ENCODE results near the gene TRIM3.
"Not testable (repeated sequence)": the region's sequence is repeated elsewhere in the genome, so short reads cannot be mapped to it uniquely, and the experiment has no call there.

Gene TRIM3
- total RNA-seq: 4.7 to 28.2 (median 17.5) reads per million in 9 experiments

DNA sequence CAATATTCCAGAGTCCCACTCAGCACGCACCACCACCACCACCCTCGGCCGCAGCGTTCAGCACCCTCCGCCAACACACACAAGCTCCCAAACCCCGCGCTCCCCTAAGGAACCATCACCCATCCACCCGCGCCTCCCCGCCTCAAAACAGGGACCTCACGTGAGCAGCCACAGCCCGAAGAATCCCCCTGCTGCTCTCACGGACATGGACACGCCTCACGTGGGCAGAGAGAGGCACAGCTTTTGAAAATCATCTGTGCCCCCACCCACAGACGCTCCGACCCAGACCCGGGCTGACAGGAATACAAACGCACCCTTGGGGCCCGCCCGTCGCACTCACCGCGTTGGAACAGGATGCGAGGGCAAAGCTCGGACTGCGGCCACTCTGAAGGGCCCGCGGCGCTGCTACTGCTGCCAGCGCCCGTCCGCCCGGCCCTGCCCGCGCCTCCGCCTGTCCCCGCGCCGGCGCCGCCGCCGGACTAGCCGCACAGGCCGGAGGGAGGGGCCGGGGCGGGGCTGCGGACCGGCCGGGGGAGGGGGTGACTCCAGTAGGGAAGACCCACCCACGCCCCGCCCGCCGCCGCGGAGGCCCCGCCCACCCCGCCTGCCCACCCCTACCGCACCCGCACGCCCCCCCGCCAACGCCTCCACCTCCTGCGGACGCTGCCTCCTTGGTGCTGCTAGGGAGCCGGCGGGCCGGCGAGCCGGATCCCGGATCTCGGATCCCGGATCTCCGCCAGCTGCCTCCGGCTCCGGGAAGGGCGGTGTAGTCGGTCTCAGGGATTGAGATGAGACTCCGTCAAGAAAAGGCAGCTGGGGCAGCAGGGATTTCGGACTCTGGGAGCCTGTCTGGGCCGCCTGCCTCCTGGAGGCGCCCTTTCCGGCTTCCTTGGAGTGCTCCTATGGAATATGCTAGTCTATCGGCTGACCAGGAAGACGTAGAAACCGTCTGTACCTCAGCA is at the start of gene TRIM3:
TRIM3 (minus strand) TSS at position 491 of the 962 bp plus-strand sequence. CDS start 8,246 bp downstream, outside the sequence.
- Mint-ChIP-seq H3K4me3 (peak within 1 kb of the TSS; percentile 88 to 89), H3K36me3 (ENCODE audit: insufficient read depth) (peaks cover 16% of the 10 kb centered on the region), H3K27me3 (no peaks in the 10 kb centered on the region), H3K27ac (peak within 1 kb of the TSS; percentile 83 to 90), H3K9me3 (no peaks in the 10 kb centered on the region), H3K4me1 (ENCODE audit: low read depth in 2 of 2) (peaks cover 16 to 19% of the 10 kb centered on the region in 2 donors)
- ATAC-seq (replicated peaks): peak; percentile 79
- DNase-seq: peak; percentile 37 to 50 (median 42)

DNA sequence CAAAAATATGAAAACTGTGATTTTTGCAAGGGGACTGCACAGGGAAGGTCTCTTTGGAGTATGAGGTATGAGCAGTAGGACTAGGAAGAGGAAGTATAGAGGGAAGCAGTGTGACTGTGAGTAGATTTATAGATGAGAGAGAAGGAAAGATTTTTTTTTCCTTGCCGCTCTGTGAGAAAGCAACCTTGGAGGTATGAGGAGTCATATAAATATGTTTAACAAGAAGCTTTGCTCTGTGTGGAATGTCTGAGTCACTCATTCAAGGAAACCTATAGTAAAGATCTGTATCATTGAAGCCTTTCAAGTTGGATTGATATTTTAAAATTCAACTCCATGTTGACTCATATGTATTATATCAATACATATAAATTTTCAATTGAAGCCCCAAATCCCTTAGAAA is 49.5 kb upstream of the TRIM3 start:
- no peak for DNase-seq
- no peaks in the 10 kb centered on the region for H3K27me3 Mint-ChIP-seq
- H3K4me1 Mint-ChIP-seq (ENCODE audit: low read depth in 2 of 2): peaks cover 9 to 11% of the 10 kb centered on the region in 2 donors
- no peaks in the 10 kb centered on the region for H3K9me3 Mint-ChIP-seq
- no peak for ATAC-seq (replicated peaks)
- H3K4me3 Mint-ChIP-seq: no peak overlapping the region
- no peak overlapping the region for H3K27ac Mint-ChIP-seq
- H3K36me3 Mint-ChIP-seq (ENCODE audit: insufficient read depth): no peaks in the 10 kb centered on the region

DNA sequence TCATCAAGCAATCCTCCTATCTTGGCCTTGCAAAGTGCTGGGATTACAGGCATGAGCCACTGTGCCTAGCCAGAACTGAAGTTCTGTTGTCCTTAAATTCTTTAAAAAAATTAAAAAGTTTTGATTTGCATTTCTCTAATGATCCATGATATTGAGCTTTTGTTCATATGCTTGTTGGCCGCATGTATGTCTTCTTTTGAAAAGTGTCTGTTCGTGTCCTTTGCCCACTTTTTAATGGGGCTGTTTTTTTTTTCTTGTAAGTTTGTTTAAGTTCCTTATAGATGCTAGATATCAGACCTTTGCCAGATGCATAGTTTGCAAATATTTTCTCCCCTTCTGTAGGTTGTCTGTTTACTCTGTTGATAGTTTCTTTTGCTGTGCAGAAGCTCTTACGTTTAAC is 48.2 kb upstream of the TRIM3 start:
- H3K4me1 Mint-ChIP-seq (ENCODE audit: low read depth in 2 of 2): peaks cover 9 to 11% of the 10 kb centered on the region in 2 donors
- H3K27ac Mint-ChIP-seq; H3K4me3 Mint-ChIP-seq; H3K9me3 Mint-ChIP-seq; ATAC-seq (replicated peaks); H3K36me3 Mint-ChIP-seq (ENCODE audit: insufficient read depth); DNase-seq; H3K27me3 Mint-ChIP-seq: not testable (repeated sequence)

DNA sequence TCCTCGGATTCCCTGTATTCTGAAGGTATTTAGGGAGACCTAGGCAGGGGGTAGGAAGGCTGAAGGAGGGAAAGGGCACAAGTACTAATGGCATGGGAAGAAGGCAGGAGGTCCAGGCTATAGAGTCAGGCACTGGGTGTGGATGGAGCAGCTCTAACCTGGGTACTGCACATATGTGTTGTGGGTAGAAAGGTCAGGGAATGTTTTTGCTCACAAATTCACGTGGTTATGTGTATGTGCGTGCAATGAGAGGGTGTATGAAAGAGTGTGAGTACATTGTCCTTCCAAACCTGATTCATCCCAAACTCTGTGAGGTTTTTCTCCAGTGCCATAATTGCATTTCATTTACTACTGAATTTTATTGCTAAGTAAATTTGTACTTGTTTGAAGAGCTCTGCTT is 46.5 kb upstream of the TRIM3 start:
- Mint-ChIP-seq H3K27me3 (no peaks in the 10 kb centered on the region), H3K4me3 (no peak overlapping the region), H3K36me3 (ENCODE audit: insufficient read depth) (peaks cover 7% of the 10 kb centered on the region), H3K4me1 (ENCODE audit: low read depth in 2 of 2) (no peaks in the 10 kb centered on the region), H3K9me3 (no peaks in the 10 kb centered on the region), H3K27ac (no peak overlapping the region)
- no peak for ATAC-seq (replicated peaks)
- no peak for DNase-seq

DNA sequence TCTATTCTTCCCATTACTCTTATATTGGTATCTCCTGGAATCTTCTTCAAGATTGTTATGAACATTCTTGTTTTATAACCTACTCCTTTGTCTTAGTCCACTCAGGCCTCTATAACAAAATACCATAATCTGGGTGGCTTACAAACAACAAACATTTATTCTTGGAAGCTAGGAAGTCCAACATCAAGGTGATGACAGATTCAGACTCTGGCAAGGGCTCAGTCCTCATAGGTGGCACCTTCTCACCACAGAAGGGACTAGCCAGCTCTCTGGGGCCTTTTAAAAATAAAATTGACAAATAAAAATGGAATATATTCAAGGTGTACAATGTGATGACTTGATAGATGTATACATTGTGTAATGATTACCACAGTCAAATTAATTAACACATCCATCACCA is 43.1 kb upstream of the TRIM3 start:
- Mint-ChIP-seq H3K36me3 (ENCODE audit: insufficient read depth) (peaks cover 12% of the 10 kb centered on the region), H3K27me3 (no peaks in the 10 kb centered on the region), H3K27ac (peak overlapping the region in 1 of 2 donors; percentile 73), H3K9me3 (no peaks in the 10 kb centered on the region), H3K4me1 (ENCODE audit: low read depth in 2 of 2) (no peaks in the 10 kb centered on the region), H3K4me3 (no peak overlapping the region)
- ATAC-seq (replicated peaks) (no peak), DNase-seq (no peak)

DNA sequence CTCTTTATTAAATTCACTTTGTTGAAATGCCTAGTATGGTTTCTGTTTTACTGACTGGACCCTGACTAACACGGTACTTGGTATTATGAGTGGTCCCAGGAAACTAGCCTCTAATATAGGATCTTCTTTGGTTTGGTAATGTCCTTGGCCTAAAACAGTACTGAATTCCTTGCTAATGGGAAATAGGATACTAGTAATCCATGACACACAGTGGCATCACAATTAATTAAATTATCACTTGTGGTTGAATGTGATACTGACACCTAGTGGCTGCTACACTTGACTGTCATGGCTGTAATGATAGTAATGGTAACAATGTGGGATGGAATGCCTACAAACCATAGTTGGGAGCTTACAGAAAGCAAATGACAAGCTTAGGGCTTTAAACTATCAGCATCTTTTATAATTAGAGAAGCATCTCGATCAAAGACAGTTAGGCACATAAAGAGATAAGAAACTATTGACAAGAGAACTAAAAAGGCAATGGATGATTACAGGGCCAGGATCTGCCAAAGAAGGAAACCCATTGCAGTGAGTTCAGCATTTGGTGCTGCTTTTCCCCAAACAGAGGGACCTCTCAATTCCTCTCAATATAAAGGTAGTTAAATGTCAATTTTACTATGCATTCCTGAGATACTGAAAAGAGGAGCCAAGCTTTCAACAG is 32.0 kb upstream of the TRIM3 start:
- ATAC-seq (replicated peaks) (peak; percentile 66), DNase-seq (peak in 2 of 3 experiments; percentile 22 to 24)
- peaks cover 22% of the 10 kb centered on the region for H3K36me3 Mint-ChIP-seq (ENCODE audit: insufficient read depth)
- no peak overlapping the region for H3K27ac Mint-ChIP-seq
- peaks cover 0 to 10% of the 10 kb centered on the region in 2 donors for H3K4me1 Mint-ChIP-seq (ENCODE audit: low read depth in 2 of 2)
- H3K4me3 Mint-ChIP-seq: no peak overlapping the region
- H3K9me3 Mint-ChIP-seq: no peaks in the 10 kb centered on the region
- no peaks in the 10 kb centered on the region for H3K27me3 Mint-ChIP-seq

DNA sequence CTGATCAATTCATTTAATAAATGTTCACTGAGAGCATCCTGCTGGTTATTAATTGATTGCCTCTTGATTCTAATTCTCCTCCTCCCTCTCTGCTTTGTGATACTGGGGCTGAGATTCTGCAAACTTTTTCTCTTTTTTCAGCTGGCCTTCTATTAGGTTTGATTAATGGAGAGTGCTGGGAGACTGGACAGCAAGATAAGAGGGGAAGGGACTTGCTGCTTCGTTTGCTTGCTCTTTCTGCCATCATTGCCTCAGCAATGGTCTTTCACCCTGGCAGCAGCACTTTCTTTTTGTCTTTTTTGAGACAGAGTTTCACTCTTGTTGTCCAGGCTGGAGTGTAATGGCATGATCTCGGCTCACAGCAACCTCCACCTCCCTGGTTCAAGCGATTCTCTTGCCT is 30.4 kb upstream of the TRIM3 start:
- ATAC-seq (replicated peaks) (no peak), DNase-seq (no peak)
- no peak overlapping the region for H3K4me3 Mint-ChIP-seq
- no peaks in the 10 kb centered on the region for H3K9me3 Mint-ChIP-seq
- peaks cover 0 to 10% of the 10 kb centered on the region in 2 donors for H3K4me1 Mint-ChIP-seq (ENCODE audit: low read depth in 2 of 2)
- peaks cover 14% of the 10 kb centered on the region for H3K36me3 Mint-ChIP-seq (ENCODE audit: insufficient read depth)
- peak overlapping the region in 1 of 2 donors; percentile 50 for H3K27ac Mint-ChIP-seq
- H3K27me3 Mint-ChIP-seq: no peaks in the 10 kb centered on the region

DNA sequence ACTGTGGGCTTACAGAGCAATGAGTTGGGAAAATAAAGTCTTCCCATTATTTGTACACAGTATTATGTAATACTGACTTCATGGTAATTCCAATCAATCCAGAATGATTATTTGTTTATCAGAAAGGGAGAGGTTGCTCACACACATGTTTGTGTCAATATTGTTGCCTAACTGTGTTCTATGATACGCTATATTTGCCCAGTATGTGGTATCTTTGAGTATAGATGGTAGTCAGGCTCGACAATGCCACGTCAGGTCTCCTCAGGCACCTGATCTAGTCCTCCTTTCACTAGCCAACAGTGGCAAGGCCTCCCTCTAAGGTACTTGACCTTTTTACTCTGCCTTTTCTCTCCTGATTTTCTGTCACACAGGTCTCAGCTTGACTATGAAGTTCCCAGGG is 28.6 kb upstream of the TRIM3 start:
- Mint-ChIP-seq H3K4me3 (no peak overlapping the region), H3K4me1 (ENCODE audit: low read depth in 2 of 2) (peaks cover 3 to 15% of the 10 kb centered on the region in 2 donors)

DNA sequence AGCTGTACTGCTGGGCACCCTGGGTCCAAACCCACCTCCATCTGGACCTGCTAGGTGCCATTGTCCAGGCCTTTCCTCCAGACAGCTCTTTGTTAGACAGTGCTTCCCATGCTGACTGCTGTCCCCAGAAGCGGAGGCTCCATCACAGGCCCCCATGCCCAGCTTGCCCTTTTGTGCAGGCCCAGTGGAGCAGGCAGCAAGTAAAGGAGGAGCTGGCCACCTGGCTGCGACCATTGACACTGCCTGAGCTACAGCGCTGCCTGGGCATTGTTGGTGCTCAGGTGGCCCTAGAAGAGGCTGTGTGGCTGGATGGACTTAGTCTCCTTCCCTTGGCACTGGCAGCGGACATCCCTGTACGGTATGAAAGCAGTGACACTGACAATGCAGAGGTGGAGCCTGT is 24.8 kb upstream of the TRIM3 start:
- no peak overlapping the region for H3K4me3 Mint-ChIP-seq
- ATAC-seq (replicated peaks): no peak
- peaks cover 6 to 26% of the 10 kb centered on the region in 2 donors for H3K4me1 Mint-ChIP-seq (ENCODE audit: low read depth in 2 of 2)
- no peaks in the 10 kb centered on the region for H3K9me3 Mint-ChIP-seq
- no peaks in the 10 kb centered on the region for H3K27me3 Mint-ChIP-seq
- peaks cover 16% of the 10 kb centered on the region for H3K36me3 Mint-ChIP-seq (ENCODE audit: insufficient read depth)
- DNase-seq: no peak
- peak overlapping the region in 1 of 2 donors; percentile 39 for H3K27ac Mint-ChIP-seq

More for the DNA sequence above, 28.6 kb upstream of the TRIM3 start:
- peaks cover 15% of the 10 kb centered on the region for H3K36me3 Mint-ChIP-seq (ENCODE audit: insufficient read depth)
- DNase-seq (no peak), ATAC-seq (replicated peaks) (no peak)
- H3K9me3 Mint-ChIP-seq: no peaks in the 10 kb centered on the region
- no peaks in the 10 kb centered on the region for H3K27me3 Mint-ChIP-seq
- H3K27ac Mint-ChIP-seq: peak overlapping the region in 1 of 2 donors; percentile 50

DNA sequence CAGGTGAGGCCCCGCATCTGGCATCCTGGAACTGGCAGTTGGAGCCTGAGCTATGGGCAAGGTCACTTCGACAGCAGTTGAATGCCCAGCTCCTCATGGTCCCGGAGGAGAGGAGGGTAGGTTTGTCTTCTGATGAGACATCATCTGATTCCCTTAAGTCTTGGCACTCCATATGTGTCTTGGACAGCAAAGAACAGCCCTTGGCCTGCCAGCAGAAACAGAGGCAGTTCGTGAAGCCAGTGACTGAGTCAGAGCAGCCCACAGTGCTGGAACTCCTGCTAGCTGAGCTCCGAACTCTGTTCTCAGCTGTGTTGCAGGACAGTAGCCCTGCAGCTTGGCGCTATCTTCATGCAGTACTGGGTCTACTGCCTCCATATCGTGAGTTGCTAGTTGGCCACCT is 24.4 kb upstream of the TRIM3 start:
- peaks cover 6 to 26% of the 10 kb centered on the region in 2 donors for H3K4me1 Mint-ChIP-seq (ENCODE audit: low read depth in 2 of 2)
- no peak for DNase-seq
- H3K36me3 Mint-ChIP-seq (ENCODE audit: insufficient read depth): peaks cover 12% of the 10 kb centered on the region

DNA sequence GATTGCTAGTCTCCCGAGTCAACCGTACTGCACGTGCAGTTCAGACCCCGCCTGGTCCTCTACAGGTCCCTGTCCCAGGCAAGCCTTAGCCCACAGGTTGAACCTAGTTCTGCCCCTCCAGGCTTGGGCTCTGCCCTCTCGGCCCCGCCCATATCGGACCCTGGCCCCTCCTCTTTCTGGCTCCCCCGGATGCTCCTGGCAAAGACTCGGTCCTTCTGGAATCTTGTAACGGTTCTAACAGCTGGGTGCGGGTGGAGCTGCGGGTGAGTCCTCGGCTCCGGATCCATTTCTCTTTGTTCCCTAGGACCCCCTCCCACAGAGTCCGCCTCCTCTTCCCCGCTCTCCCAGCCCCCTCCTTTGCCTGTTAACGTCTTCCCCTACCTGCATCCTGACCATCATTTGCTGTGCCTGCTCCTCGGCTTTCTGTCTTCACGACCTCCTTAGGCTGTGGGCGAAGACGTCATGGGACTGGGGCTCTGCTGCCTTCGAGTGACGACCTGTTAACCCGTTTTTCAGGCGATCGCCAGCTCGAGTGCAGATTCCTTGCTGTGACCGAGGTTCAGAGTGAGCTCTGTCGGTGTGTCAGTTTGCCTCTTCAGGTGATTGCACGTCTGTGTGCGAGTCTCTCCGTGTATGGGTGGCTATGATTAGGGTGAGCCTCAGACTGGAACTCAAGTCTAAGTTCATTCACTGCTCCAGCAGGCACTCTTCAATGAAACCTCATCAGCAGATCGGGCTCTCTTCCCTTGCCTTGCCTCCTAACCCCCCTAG is 23.5 kb upstream of the TRIM3 start, which contains the start of gene DNHD1:
DNHD1 (plus strand) TSS at position 212 of the 771 bp plus-strand sequence. CDS start 936 bp downstream, outside the sequence.
- Mint-ChIP-seq H3K36me3 (ENCODE audit: insufficient read depth) (peaks cover 15% of the 10 kb centered on the region), H3K9me3 (no peaks in the 10 kb centered on the region), H3K27ac (peak within 1 kb of the TSS; percentile 35 to 58), H3K4me3 (no peak within 1 kb of the TSS), H3K4me1 (ENCODE audit: low read depth in 2 of 2) (peaks cover 6 to 33% of the 10 kb centered on the region in 2 donors), H3K27me3 (no peaks in the 10 kb centered on the region)
- no peak for ATAC-seq (replicated peaks)
- DNase-seq: no peak

More for the DNA sequence above, 24.4 kb upstream of the TRIM3 start:
- no peaks in the 10 kb centered on the region for H3K9me3 Mint-ChIP-seq
- H3K27me3 Mint-ChIP-seq: no peaks in the 10 kb centered on the region
- no peak overlapping the region for H3K4me3 Mint-ChIP-seq
- H3K27ac Mint-ChIP-seq: no peak overlapping the region
- no peak for ATAC-seq (replicated peaks)

DNA sequence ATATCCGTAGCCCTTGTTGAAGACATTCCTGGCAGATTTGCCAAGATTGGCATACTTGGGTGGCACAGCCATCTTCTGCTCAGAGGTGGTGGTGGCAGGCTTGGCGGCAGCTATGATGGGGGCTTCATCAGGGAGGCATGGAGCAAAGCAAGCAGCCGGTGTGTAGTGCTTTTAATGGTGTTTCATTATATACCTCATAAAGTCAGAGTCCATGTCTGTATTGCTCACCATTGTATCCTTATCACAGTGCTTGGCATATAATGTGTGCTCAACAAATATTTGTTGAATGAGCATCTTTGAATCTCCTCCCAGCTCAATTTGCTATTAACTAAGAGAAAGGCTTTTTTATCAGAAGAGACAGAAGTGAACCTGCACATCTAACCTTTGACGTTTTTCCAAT is 15.6 kb upstream of the TRIM3 start:
- ATAC-seq (replicated peaks) (no peak), DNase-seq (no peak)
- H3K27me3 Mint-ChIP-seq: no peaks in the 10 kb centered on the region
- H3K9me3 Mint-ChIP-seq: no peaks in the 10 kb centered on the region
- H3K36me3 Mint-ChIP-seq (ENCODE audit: insufficient read depth): peaks cover 14% of the 10 kb centered on the region
- H3K4me3 Mint-ChIP-seq: no peak overlapping the region
- H3K4me1 Mint-ChIP-seq (ENCODE audit: low read depth in 2 of 2): peaks cover 4 to 9% of the 10 kb centered on the region in 2 donors
- H3K27ac Mint-ChIP-seq: peak overlapping the region in 1 of 2 donors; percentile 50

DNA sequence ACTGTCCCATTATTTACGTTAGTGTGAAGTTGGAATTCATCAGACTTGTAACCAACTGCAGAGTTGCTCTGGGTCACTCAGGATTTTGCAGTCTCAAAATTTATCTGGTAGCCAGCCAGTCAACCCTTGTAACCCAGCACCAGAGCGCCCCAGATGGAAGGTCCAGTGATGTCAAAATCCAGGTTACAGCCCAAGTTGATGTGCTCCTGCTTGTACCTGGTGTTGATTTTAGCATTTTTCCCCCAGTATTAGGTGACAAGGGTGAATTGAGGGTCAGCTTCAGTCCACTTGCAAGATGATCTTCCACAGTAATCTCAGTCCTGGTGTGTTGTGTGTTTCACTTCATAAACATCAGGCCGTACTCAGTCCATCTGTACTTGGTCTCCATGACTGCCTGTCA is 15.1 kb upstream of the TRIM3 start:
- no peaks in the 10 kb centered on the region for H3K27me3 Mint-ChIP-seq
- H3K36me3 Mint-ChIP-seq (ENCODE audit: insufficient read depth): peaks cover 14% of the 10 kb centered on the region
- ATAC-seq (replicated peaks): no peak

More for the DNA sequence above, 15.1 kb upstream of the TRIM3 start:
- H3K27ac Mint-ChIP-seq: no peak overlapping the region
- H3K9me3 Mint-ChIP-seq: no peaks in the 10 kb centered on the region
- H3K4me3 Mint-ChIP-seq: no peak overlapping the region
- peaks cover 4 to 7% of the 10 kb centered on the region in 2 donors for H3K4me1 Mint-ChIP-seq (ENCODE audit: low read depth in 2 of 2)
- no peak for DNase-seq
